ENCODE results near the gene CEP164. TPM values are rescaled to one million over a fixed set of nuclear protein-coding genes. Genes with fewer than 3 reads are reported as not detected.

Gene CEP164
- total and polyA plus RNA-seq, 2 of the 8 experiments (the other 6 are each of a cell fraction or from before 2014, with no cell fraction given): 8.4 to 20.8 TPM

DNA sequence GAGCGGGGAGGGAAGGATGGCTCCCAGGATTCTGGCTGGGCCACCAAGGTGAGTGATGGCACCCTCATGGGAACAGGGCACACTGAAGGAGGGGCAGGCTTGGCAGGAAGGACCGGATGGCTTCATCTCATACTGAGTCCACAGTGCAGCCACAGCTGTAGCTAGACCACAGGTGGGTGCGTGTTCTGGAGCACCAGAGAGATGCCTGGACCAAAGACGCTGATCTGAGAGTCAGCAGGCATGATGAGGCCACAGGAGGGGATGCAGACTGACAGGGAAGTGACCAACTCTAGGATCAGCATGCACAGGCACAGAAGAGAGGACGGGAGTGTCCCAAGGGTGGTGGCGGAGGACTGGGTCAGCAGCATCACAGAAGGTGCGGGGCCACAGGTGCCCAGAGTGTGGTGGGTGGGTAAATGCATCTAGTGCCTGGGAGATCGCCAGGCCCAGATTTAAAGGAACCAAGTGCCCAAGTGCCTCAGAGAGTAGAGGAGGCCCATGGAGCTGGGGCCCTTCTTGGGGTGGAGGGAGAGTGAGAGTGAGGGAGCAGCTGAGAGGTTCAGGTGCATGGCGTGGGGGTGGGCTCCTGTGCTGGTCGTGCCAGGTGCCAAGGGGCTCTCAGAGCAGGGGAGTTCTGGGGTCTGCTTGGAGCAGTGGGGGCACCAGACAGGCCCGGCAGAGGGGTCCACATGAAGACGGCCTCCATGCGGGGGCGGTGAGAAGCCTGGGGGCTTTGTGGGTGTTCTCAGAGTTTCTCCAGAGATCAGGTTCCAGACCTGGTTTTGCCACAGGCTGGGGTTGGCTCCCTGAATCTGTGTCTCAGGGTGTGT, 113.7 kb downstream of the CEP164 start:
- Histone ChIP-seq H3K23me2 (ENCODE audit: low read depth, low read length) (peaks cover 3% of the 10 kb centered on the region; the same call in 1 of the 2 replicates), H3K36me3 (ENCODE audit: control insufficient read depth in 2 of 4, insufficient read depth in 4 of 4, low read length in 3 of 4) (no peaks in the 10 kb centered on the region), H3K14ac (ENCODE audit: insufficient read length) (no peak overlapping the region), H2AFZ (ENCODE audit: low read length) (no peak overlapping the region), H3K4ac (replicated peaks; ENCODE audit: insufficient read length, low read depth, low read length) (no peak overlapping the region), H4K5ac (ENCODE audit: insufficient read length, low read depth, low read length) (no peak overlapping the region), H3K23ac (ENCODE audit: insufficient read length) (no peak overlapping the region), H2AK5ac (ENCODE audit: low read depth, low read length) (no peak overlapping the region), H3K9me3 (ENCODE audit: insufficient read depth in 2 of 2, low read depth in 1 of 2, low read length in 1 of 2) (no peaks in the 10 kb centered on the region), H4K91ac (replicated peaks; ENCODE audit: insufficient read length, low read length) (no peak overlapping the region), H3K56ac (replicated peaks; ENCODE audit: insufficient read length, low read depth, low read length) (no peak overlapping the region), H3K4me2 (ENCODE audit: insufficient read depth in 1 of 2, low read depth in 2 of 2, low read length in 2 of 2) (no peak overlapping the region), H3K79me2 (ENCODE audit: control insufficient read depth in 1 of 2, insufficient read depth in 2 of 2, low read length in 2 of 2) (no peaks in the 10 kb centered on the region; a peak in 1 of 4 replicates), H3K79me1 (ENCODE audit: low read depth, low read length) (no peaks in the 10 kb centered on the region), H3K4me3 (ENCODE audit: extremely low read depth in 1 of 4, insufficient read depth in 2 of 4, low read depth in 3 of 4, low read length in 4 of 4) (no peak overlapping the region), H2BK12ac (ENCODE audit: low read depth, low read length) (no peak overlapping the region; the same call in 1 of the 2 replicates), H3K4me1 (replicated peaks in 1 of 4; ENCODE audit: control insufficient read depth in 3 of 4, insufficient read depth in 4 of 4, low read length in 3 of 4) (peaks cover 0 to 9% (median 6%) of the 10 kb centered on the region in 4 experiments; a peak in 5 of 7 replicates), H2BK120ac (replicated peaks; ENCODE audit: low read depth, low read length) (no peak overlapping the region), H2BK15ac (ENCODE audit: low read length) (no peak overlapping the region), H2BK5ac (ENCODE audit: low read depth, low read length) (no peak overlapping the region), H3K27ac (ENCODE audit: low read depth, low read length) (no peak overlapping the region), H4K20me1 (replicated peaks in 1 of 2; ENCODE audit: control insufficient read depth in 1 of 2, insufficient read depth in 2 of 2, low read length in 2 of 2) (peaks cover 0 to 5% of the 10 kb centered on the region in 2 experiments), H3K27me3 (replicated peaks in 1 of 4; ENCODE audit: control insufficient read depth in 3 of 4, extremely low read depth in 1 of 4, insufficient read depth in 3 of 4, low read length in 3 of 4) (peaks cover 0 to 3% (median 0%) of the 10 kb centered on the region in 4 experiments; a peak in 2 of 7 replicates), H3K18ac (ENCODE audit: extremely low read depth, low read length) (no peak overlapping the region), H3K9ac (replicated peaks in 1 of 4; ENCODE audit: extremely low read depth in 1 of 4, low read depth in 3 of 4, low read length in 3 of 4) (no peak overlapping the region), H4K8ac (ENCODE audit: extremely low read depth, insufficient read depth, low read length) (no peak overlapping the region), H2BK20ac (ENCODE audit: low read length) (no peak overlapping the region; the same call in 1 of the 2 replicates)
- WGBS, 2 experiments (ENCODE audit: extremely low coverage in 1 of 2, insufficient coverage in 1 of 2, insufficient read length in 1 of 2, insufficient replicate concordance in 2 of 2, low coverage in 1 of 2, low lambda C conversion rate in 2 of 2, missing lambda C conversion rate in 1 of 2): 87% methylated on average over 14 of the region's 14 CpGs; no CpG with 5 or more reads in 1 of the 2 experiments
- FAIRE-seq: no peak
- no peak for DNase-seq (ENCODE audit: low read depth in 1 of 2, low spot score in 2 of 2)
- ChIA-PET POLR2A (ENCODE audit: partially characterized antibody) (interaction anchor here (0.6 kb wide), 1 partner anchor 181 kb away, joined by 3 read pairs; no protein-coding TSS in a partner anchor), CTCF (ENCODE audit: partially characterized antibody) (interaction anchor here (1.3 to 6.5 kb wide), 7 partner anchors 15 to 378 kb away, joined by 3 to 75 read pairs (median 5); no protein-coding TSS in a partner anchor)
- TF ChIP-seq EP300 (IDR thresholded peaks at IDR 0.05; ENCODE audit: borderline replicate concordance in 1 of 2, low read depth in 2 of 2, low read length in 2 of 2) (no peak), ZNF274 (IDR thresholded peaks at IDR 0.05; ENCODE audit: borderline replicate concordance, extremely low read depth, low read length) (no peak), YY1 (IDR thresholded peaks at IDR 0.05; ENCODE audit: low read depth, low read length) (no peak), JUND (IDR thresholded peaks at IDR 0.05; ENCODE audit: low read length) (no peak), CBX5 (IDR thresholded peaks at IDR 0.05; ENCODE audit: low read depth, low read length) (no peak), SIRT6 (IDR thresholded peaks at IDR 0.05; ENCODE audit: low read length) (no peak)
- TF ChIP-seq, protein P1, sequence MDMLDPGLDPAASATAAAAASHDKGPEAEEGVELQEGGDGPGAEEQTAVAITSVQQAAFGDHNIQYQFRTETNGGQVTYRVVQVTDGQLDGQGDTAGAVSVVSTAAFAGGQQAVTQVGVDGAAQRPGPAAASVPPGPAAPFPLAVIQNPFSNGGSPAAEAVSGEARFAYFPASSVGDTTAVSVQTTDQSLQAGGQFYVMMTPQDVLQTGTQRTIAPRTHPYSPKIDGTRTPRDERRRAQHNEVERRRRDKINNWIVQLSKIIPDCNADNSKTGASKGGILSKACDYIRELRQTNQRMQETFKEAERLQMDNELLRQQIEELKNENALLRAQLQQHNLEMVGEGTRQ (IDR thresholded peaks at IDR 0.05; ENCODE audit: low read length): no peak
- TF ChIP-seq, protein P2, sequence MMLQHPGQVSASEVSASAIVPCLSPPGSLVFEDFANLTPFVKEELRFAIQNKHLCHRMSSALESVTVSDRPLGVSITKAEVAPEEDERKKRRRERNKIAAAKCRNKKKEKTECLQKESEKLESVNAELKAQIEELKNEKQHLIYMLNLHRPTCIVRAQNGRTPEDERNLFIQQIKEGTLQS (IDR thresholded peaks at IDR 0.05; ENCODE audit: insufficient read depth, low read depth, low read length): no peak
